GM18867 (cell line): ENCODE results near the gene ADAP2.
"Not testable (repeated sequence)": the region's sequence is repeated elsewhere in the genome, so short reads cannot be mapped to it uniquely, and the experiment has no call there.

Source experiments
- ATAC-seq: cut with Tn5 transposase; IDR thresholded peaks from one replicate; pipeline ENCODE4 v1.9.1; 2021; ENCODE audit warnings: mild to moderate bottlenecking, moderate library complexity; ENCODE audit not compliant: unreplicated experiment

Gene ADAP2

DNA sequence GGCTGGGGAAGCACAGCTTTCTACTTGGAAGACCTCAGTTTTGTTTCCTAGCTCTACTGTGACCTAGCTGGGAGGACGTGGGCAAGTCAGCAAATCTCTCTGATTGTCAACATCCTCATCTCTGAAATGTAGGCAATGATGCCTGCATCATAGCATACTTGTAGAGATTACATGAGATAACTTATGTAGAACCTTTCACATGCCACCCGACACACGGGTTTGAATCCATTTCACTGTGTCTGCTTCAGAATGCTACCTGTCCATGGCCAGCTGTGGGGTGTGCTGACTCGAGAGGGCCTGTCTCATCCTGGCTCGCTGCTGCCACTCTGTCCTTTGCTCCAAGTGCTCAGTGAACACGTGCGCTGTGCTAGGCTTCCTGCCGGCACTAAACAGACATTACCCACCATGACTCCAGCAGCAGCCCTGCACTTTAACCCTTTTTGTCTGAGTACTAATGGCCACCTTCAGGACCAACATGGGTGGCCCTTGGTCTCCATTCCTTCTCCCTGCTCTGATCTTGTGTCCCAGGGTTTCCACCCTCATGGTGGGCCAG is 7.4 kb downstream of the ADAP2 start:
- ATAC-seq = no peak

DNA sequence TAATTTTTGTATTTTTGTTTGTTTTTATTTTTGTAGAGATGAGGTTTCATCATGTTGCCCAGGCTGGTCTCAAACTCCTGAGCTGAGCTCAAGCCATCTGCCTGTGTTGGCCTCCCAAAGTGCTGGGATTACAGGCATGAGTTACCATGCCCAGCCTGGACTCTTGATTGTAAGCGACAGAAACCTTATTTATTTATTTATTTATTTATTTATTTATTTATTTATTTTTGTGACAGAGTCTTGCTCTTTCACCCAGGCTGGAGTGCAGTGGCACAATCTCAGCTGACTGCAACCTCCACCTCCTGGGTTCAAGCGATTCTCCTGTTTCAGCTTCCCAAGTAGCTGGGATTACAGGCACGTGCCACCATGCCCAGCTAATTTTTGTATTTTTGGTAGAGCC is 8.1 kb downstream of the ADAP2 start:
- not testable (repeated sequence) for ATAC-seq

DNA sequence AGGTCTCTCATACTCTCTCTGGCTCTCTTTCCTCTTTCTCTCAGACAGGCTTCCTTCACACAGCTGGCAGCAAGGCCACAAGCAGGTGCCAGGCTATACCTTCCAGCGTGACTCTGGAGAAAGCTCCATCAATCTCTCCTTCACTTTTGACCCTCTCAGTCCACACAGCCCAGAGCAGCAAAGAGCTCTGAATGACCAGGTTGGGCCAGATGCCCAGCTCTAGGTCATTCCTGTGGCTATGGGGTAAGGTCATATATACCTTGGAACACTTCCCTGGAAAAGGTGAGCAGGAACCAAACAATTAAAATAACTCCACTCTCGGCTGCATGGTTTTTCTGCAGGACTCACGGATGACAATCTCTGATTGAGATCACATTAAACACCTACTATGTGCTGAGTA is 8.8 kb downstream of the ADAP2 start:
- ATAC-seq = no peak

DNA sequence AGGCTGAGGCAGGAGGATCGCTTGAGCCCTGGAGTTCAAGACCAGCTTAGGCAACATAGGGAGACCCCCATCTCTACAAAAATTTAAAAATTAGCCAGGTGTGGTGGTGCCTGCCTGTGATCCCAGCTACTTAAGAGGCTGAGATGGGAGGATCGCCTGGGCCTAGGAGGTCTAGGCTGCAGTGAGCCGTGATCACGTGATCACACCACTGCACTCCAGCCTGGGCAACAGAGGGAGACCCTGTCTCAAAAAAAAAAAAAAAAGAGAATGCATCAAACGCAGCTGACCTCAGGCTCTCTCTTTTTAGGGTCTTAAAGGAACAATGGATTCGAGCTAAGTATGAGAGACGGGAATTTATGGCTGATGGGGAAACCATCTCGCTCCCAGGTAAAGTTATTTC is 9.8 kb downstream of the ADAP2 start:
- not testable (repeated sequence) for ATAC-seq

DNA sequence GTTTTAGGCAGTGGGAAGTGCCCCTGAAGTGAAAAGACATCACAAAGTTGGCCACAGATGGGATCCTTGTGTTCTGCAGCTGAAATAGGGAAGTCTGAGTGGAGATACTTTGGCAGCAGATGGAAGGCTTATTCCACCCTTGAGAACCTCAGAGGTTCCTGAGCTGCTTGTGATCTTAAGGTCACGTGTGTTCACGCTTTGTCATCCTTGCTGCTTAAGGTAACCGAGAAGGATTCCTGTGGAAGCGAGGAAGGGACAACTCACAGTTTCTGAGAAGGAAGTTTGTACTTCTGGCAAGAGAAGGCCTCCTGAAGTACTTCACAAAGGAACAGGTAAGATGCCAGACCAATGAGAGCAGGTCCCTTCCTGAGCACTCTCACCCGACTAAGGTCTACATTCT is 12.2 kb downstream of the ADAP2 start:
- no peak for ATAC-seq

DNA sequence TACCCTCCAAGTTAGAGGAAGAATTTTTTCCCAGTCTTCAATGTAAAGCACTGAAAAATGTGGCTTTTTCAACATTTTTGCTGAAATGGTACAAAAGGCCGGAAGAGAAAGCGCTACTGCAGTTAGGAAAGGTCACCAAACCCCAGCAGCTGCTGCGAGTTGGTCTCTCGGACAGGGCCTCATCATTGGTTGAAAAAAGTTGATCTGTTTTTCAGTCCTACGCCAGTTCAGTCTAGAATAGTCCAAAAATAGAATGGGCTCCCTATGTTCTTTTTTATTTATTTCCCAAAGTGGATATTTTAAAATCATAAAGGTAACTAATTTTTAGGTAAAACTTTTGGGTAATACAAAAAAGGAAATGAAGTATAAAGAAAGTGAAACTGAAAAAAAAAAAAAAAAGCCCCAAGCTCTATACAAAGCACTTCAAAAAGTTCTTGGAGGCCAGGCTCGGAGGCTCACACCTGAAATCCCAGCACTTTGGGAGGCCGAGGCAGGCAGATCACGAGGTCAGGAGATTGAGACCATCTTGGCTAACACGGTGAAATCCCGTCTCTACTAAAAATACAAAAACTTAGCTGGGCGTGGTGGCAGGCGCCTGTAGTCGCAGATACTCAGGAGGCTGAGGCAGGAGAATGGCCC is 17.4 kb downstream of the ADAP2 start:
- ATAC-seq = peak; percentile 48

DNA sequence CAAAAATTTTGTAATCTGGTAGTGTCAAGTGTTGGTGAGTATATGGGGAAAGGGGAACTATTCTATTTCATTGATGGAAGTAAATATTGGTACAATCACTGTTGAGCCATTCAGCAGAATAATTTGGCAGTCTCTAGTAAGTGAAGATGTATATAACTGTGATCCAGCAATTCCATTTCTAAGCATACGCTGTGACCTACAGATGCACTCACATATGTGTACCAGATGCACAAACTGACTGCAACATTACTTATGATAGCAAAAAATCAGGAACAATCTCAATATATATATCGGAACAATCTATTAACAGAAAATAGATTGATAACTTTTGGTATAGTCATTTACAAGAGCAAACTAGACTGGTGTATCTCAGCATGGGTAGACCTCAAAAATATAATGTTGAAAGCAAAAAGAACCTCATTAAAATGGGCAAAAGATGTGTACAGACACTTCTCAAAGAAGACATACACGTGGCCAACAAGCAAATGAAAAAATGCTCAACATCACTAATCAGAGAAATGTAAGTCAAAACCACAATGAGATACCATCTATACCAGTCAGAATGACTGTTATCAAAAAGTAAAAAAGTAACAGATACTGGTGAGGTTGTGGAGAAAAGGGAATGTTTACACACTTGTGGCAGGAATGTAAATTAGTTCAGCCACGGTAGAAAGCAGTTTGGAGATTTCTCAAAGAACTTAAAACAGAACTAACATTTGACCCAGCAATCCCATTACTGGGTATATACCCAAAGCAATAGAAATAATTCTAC is 20.7 kb downstream of the ADAP2 start:
- ATAC-seq = no peak

DNA sequence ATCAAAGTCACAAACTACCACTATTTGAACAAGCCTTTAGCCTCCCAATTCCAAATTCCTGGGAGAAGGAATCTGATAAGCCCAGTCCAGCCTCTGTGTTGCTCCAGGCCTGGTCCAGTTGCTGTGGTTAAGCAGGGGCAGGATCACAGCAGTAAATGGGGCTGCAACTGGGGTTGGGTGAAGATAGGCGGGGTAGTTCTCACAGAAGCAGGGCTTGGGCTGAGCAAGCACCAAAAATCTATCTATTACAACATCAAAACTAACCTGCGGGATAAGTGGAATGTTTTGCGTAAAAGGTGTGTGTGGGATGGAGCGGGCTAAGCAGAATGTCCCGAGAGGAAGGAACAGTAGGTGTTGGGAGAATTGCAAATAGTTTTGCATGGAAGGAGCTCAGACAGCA is 26.1 kb downstream of the ADAP2 start:
- ATAC-seq = no peak

DNA sequence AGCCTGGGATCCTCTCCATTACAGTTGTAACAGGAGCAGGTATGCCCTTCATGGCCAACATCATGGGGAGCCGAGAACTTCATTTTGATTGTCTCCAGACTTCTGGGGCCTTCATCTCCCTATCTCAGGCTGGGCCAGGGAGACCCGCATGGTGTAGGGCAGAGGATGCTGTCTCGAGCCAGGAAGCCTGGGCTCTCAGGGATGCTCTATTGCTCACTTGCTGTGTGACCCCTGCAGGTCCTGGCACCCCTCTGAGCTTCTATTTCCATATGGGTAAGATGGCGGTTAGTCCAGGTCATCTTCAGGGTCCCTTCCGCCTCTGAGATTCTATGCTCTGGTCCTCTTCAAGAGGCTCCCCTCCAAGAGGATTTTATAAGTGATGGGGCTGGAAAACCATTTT is 28.4 kb downstream of the ADAP2 start:
- no peak for ATAC-seq

DNA sequence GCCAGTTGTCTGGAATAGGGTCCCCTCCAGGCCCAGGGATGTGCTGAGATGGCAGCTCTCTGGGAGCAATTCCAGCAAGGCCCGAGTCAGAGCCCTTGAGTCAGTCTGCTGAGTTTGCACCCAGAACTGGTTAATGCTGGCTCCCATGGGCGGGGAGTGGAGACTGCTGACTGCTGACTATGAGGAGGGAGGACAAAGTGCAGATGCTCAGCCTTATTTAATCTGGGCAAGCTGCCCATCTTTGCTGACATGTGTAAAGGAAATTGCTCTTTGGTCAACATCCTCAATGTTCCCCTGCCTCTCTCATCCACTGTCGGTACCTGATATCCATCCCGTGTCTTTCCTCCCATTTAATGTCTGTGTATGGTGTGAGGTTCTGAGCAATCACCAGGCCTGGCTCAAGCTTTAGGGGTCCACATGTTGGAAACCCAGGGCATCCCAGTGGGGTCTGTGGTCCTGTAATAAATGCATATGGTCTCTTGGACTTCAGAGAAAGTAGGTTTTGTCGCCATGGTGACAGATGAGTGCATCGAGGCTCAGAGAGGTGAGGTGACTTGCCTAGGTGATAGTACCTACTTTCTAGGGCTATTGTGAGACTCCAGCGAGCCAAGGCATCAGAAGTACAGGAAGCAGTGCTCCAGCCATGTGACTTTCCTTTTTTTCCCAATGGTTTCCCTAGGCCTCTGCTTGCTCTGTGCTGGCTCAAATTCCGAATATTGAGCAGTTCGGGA is 29.1 kb downstream of the ADAP2 start:
- no peak for ATAC-seq

DNA sequence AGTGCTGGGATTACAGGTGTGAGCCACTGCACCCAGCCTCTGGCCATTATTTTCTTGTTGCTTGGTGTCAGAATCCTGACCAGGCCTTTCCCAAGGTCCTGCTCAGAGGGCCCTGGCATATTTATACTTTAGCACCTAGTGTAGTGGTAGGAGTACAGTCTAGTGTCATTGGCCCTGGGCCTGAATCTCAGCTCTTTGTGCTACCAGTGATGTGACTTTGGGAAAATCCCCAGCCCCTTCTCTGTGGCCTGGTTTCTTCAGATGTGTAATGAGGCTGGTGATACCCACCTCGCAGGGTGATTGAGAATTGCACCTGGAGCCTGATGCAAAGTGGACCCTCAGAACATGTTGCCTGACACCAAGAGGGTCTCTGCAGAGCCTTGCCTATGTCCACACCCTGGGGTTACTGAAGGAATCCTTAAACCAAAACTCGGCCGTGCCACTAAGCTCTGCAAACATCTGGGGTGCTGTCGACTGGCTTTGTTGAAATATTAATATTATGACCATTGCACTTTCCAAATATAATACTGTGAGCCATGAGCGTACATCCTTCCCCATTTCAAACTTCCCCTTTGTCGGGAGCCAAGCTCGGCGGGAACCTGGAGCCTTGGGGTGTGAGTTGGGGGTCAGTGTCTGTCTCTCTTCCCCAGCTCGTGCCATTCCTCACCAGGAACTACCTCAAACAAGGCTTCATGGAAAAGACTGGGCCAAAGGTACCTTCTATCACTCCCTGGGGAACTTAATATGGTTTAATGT is 31.1 kb downstream of the ADAP2 start:
- ATAC-seq = no peak

DNA sequence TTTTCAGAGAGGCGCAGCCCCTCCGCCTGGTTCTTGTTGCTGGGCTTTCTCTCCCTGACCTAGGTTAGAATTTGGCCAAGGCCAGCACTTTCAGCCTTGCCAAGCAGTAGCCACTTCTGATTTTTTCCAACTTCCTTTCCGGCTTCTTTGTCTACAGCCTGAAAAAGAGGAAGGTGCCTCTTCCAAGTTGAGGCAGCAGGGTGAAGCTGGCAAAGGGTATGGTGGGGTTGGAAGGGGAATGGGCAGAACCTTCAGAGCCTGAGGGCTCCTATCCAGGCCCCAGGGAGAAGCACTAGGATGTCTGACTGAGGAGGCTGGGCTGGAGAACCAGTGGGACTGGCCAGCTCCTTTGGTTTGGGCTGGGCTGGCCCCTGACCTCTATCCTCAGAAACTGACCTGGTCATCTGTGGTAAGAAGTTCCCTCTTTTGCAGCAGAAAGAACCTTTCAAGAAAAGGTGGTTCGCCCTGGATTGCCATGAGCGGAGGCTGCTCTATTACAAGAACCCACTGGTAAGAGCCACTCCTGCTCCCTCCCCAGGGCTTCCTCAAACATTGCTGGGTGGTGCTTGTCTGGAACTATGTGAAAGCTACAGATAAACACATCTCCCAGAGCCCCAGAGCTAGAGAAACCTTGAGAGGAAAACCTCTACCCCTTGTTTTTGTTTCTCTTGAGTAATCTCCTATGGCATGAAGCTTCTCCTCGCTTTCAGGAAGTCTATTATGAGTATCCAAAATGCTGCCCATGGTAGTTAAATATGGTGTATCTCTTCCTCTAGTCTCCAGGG is 32.5 kb downstream of the ADAP2 start:
- no peak for ATAC-seq

DNA sequence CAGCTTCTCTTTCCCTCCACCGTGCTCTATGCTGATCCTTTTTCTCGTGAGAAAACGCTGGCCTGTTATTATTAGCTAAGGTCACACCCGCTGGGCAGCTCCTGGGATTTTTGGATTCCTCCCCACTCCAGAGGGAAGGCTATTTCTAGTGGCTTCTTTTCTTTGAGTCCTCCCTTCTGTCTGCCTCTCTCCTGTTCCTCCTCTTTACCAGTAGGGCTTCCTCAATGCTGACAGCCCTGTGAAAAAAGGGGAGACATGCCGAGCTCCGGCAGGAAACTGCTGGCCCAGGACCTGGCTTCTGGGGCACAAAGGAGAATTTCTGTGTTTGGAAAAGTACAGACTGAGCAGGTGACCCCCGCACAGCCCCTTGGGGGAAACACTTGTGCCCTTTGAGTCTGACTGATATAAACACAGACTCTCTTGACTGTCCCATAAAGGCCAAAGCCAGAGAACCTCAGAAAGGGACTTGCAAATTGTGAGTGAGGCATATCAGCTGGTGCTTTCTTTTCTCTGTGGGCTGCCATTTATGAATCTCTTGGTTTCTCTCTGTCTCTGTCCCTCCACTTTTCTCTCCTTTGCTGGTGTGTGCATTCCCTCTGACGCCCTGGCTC is 35.1 kb downstream of the ADAP2 start:
- ATAC-seq = no peak

DNA sequence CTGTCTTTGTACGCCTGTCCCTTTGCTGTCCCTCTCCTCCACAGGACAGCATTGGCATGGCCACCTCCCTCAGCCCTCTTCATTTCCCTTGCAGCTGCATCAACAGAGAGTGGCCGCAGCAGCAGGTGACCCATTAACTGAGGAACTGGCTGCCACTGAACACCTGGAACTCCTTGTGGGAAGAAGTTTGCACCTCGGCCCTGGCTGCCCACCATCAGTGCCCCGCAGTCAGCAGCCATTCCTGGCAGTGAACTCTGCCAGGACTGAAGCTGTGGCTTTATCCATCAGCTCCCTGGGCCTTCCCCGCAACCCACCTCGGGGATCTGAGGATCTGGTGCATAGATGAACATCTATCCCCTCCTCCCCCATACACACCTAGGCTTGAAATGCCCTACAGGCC is 36.0 kb downstream of the ADAP2 start:
- ATAC-seq = no peak

DNA sequence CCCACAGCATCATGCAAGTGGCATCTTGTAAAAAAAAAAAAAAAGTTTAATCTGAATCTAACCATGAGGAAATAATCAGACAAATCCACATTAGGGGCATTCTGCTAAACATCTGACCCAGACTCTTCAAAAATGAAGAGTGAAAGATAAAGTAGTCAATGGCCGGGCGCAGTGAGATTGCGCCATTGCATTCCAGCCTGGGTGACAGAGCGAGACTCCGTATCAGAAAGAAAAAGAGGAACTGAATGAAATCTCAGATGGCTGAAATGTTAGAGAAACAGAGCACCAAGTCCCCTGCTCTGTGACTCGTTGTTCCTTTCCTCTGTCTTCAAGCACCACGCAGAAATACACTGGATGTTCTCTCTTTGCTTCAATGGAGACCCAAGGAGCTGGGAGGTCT is 36.4 kb downstream of the ADAP2 start:
- ATAC-seq = no peak

DNA sequence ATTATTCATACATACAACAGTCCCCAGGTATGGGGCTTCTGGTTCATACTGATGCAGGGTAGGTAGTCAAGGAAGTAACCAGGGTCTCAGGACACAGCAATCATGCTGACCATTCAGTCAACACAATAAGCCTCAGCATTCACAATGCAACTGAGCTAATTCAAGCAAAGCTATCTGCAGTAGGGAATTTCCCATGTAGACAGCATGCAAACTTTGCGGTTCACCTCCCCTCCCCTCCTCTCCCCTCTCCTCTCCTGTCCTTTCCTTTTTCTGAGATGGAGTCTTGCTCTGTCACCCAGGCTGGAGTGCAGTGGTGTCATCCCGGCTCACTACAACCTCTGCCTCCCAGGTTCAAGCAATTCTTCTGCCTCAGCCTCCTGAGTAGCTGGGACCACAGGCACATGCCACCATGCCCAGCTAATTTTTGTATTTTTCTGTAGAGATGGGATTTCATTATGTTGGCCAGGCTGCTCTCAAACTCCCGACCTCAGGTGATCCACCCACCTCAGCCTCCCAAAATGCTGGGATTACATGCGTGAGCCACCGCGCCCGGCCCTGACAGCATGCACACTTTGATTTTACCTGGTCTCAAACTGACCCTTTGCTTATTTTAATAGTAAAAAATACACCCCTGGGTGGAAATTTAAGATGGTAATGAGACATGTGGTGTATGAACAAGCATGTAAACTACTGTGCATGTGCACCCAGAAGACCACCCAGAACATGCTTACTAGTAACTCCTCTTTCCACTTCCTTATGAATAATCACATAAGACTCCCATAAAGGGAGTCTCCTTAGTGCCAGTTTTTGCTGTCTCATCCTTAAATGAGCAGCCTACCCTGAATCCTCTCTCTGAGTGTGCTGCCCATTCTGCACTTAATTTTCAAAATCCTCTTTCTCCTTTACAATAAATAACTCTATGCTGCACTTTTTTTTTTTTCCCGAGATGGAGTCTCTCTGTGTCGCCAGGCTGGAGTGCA is 39.8 kb downstream of the ADAP2 start:
- peak; percentile 70 for ATAC-seq

DNA sequence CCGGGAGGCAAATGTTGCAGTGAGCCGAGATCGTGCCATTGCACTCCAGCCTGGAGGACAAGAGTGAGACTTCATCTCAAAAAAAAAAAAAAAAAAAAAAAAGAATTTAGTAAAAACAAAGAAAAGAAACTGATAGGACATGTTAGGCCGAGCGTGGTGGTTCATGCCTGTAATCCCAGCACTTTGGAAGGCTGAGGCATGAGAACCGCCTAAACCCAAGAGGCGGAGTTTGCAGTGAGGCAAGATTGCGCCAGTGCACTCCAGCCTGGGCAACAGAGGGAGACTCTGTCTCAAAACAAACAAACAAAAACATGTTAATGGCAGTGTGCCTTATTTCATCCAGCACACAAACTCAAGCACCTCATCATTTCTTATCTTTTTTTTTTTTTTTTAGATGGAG is 42.6 kb downstream of the ADAP2 start:
- not testable (repeated sequence) for ATAC-seq

DNA sequence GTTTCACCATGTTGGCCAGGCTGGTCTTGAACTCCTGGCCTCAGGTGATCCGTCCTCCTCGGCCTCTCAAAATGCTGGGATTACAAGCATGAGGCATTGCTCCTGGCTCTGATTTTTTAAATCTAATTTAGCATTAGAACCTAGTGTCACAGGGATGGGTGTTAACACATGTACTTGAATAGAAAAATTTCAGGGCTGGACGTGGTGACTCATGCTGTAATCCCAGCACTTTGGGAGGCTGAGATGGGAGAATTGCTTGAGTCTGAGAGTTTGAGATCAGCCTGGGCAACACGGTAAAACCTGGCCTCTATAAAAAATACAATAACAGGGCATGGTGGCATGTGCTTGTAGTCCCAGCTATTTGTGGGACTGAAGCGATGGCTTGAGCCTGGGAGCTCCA is 43.1 kb downstream of the ADAP2 start:
- no peak for ATAC-seq

DNA sequence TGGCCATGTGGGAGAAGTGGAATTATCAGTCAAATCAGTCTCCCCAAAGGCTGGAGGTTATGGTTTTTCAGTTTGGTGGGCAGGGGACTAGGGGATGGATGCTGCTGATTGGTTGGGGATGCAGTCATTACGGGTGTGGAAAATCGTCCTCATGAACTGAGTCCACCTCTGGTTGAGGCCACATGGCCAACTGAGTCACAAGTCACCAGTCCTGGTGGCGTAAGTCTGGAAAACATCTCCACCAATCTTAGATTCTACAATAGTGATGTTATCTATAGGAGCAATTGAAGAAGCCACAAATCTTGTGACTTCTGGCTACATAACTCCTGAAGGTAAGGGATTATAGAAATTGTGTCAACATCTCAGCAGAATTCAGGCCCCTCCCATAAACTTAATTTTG is 43.9 kb downstream of the ADAP2 start:
- no peak for ATAC-seq
